Left ventricle myocardium inferior (tissue), 1 donor: ENCODE results near the gene SASS6. TPM values are rescaled to one million over a fixed set of nuclear protein-coding genes. Genes with fewer than 3 reads are reported as not detected.
"Not testable (repeated sequence)": the region's sequence is repeated elsewhere in the genome, so short reads cannot be mapped to it uniquely, and the experiment has no call there.

ENCODE experiments used
- DNase-seq: peaks from one replicate; pipeline ENCODE4 v3.0.0-alpha.2; 2020
- H3K27ac ChIP-seq: fragments of 200-600 bp; replicated peaks from 2 replicates; pipeline ENCODE4 v1.8.0; 2021
- H3K27me3 ChIP-seq: fragments of 200-600 bp; 2 replicates; pipeline ENCODE4 v1.8.0; 2021; ENCODE audit warnings: low read depth
- H3K36me3 ChIP-seq: fragments of 200-600 bp; 2 replicates; pipeline ENCODE4 v1.8.0; 2021
- H3K4me1 ChIP-seq: fragments of 200-600 bp; 2 replicates; pipeline ENCODE4 v1.8.0; 2021
- H3K4me3 ChIP-seq: fragments of 200-600 bp; 2 replicates; pipeline ENCODE4 v1.8.0; 2021; ENCODE audit warnings: mild to moderate bottlenecking, moderate library complexity
- H3K9me3 ChIP-seq: fragments of 200-600 bp; replicated peaks from 2 replicates; pipeline ENCODE4 v1.8.0; 2021
- CTCF ChIP-seq: fragments of 200-600 bp; IDR thresholded peaks from 2 replicates; pipeline ENCODE4 v1.8.0; 2021; ENCODE audit warnings: antibody characterized with exemption, mild to moderate bottlenecking, borderline replicate concordance
- intact Hi-C: fragments of 100-400 bp; cut with micrococcal nuclease; formaldehyde crosslinking; loops from one replicate; pipeline ENCODE4 v1.11.0; 2022
- total RNA-seq: library from RNA; stranded (reverse); fragmentation: NEBNext Ultra II Directional; extraction: Animal tissue kit (Norgen Biotek cat#: 25700); gene quantifications from one replicate; pipeline ENCODE4 v1.2.1, GENCODE V29; 2021
- donor health status: DM: no; HTN: yes; CAD: no; lungs with severe emphysema.

The SASS6 gene
- total RNA-seq, 1 donor from 2014 or later, result 2.1 TPM

GRCh38 chr1:100061681-100062080 is 71.0 kb downstream of the SASS6 start:
- intact Hi-C loops, result no loop called here
- H3K27ac ChIP-seq, result no peak overlapping the region
- no peaks in the 10 kb centered on the region for H3K27me3 ChIP-seq
- no peaks in the 10 kb centered on the region for H3K9me3 ChIP-seq
- H3K4me3 ChIP-seq, result no peak overlapping the region
- peaks cover 15% of the 10 kb centered on the region for H3K4me1 ChIP-seq
- no peak for TF ChIP-seq CTCF
- no peak for DNase-seq
- peaks cover 67% of the 10 kb centered on the region for H3K36me3 ChIP-seq

- intact Hi-C loops, result no loop called here
- no peak for DNase-seq
- no peaks in the 10 kb centered on the region for H3K9me3 ChIP-seq
- H3K4me3 ChIP-seq, result no peak overlapping the region
- H3K36me3 ChIP-seq, result peaks cover 20% of the 10 kb centered on the region
- H3K4me1 ChIP-seq, result peaks cover 23% of the 10 kb centered on the region
- no peaks in the 10 kb centered on the region for H3K27me3 ChIP-seq
- TF ChIP-seq CTCF, result no peak
- no peak overlapping the region for H3K27ac ChIP-seq
Measured at GRCh38 chr1:100053727-100054126, 79.0 kb downstream of the SASS6 start.

GRCh38 chr1:100053119-100053518 is 79.6 kb downstream of the SASS6 start:
- H3K9me3 ChIP-seq, result no peaks in the 10 kb centered on the region
- no peak for TF ChIP-seq CTCF

GRCh38 chr1:100051893-100052292 is 80.8 kb downstream of the SASS6 start:
- Histone ChIP-seq H3K27ac (no peak overlapping the region), H3K36me3 (peaks cover 12% of the 10 kb centered on the region), H3K9me3 (no peaks in the 10 kb centered on the region), H3K4me1 (peaks cover 38% of the 10 kb centered on the region), H3K4me3 (no peak overlapping the region), H3K27me3 (no peaks in the 10 kb centered on the region)
- no peak for DNase-seq
- intact Hi-C loops, result no loop called here
- no peak for TF ChIP-seq CTCF

More at GRCh38 chr1:100053119-100053518, 79.6 kb downstream of the SASS6 start:
- H3K4me3 ChIP-seq, result no peak overlapping the region
- no peak overlapping the region for H3K27ac ChIP-seq
- no peak for DNase-seq
- intact Hi-C loops, result no loop called here
- peaks cover 29% of the 10 kb centered on the region for H3K4me1 ChIP-seq
- no peaks in the 10 kb centered on the region for H3K27me3 ChIP-seq
- H3K36me3 ChIP-seq, result peaks cover 18% of the 10 kb centered on the region

- peaks cover 12% of the 10 kb centered on the region for H3K36me3 ChIP-seq
- no peak overlapping the region for H3K4me3 ChIP-seq
- TF ChIP-seq CTCF, result no peak
- intact Hi-C loops, result no loop called here
- peaks cover 43% of the 10 kb centered on the region for H3K4me1 ChIP-seq
- H3K27ac ChIP-seq, result no peak overlapping the region
- no peaks in the 10 kb centered on the region for H3K9me3 ChIP-seq
- DNase-seq, result no peak
- no peaks in the 10 kb centered on the region for H3K27me3 ChIP-seq
Measured at GRCh38 chr1:100051401-100051800, 81.3 kb downstream of the SASS6 start.

- peaks cover 2% of the 10 kb centered on the region for H3K9me3 ChIP-seq
- TF ChIP-seq CTCF, result no peak
- intact Hi-C loops, result no loop called here
- H3K36me3 ChIP-seq, result peaks cover 12% of the 10 kb centered on the region
- no peak overlapping the region for H3K27ac ChIP-seq
- peaks cover 45% of the 10 kb centered on the region for H3K4me1 ChIP-seq
- H3K4me3 ChIP-seq, result no peak overlapping the region
- no peak for DNase-seq
- H3K27me3 ChIP-seq, result no peaks in the 10 kb centered on the region
Measured at GRCh38 chr1:100050139-100050538, 82.6 kb downstream of the SASS6 start.

GRCh38 chr1:100047235-100047708 is 85.5 kb downstream of the SASS6 start:
- intact Hi-C loops, H3K27me3 ChIP-seq, H3K4me3 ChIP-seq, H3K9me3 ChIP-seq, H3K27ac ChIP-seq, DNase-seq: not testable (repeated sequence)
- H3K36me3 ChIP-seq, result peaks cover 12% of the 10 kb centered on the region
- H3K4me1 ChIP-seq, result peaks cover 43% of the 10 kb centered on the region
